ENCODE results near the gene PTBP2. TPM values are rescaled to one million over a fixed set of nuclear protein-coding genes. Genes with fewer than 3 reads are reported as not detected.

PTBP2 gene
- total RNA-seq (2013; cell fraction: nucleolus; rRNA removed) = 169 and 183 TPM in 2 replicates
- total RNA-seq (2014; rRNA removed) = 9.3 and 17.1 TPM in 2 replicates
- total RNA-seq (2014; rRNA removed; fragmentation: Illumina TruSeq; extraction: Trizol) = 14.9 and 16.0 TPM in 2 replicates
- total RNA-seq (2021) = 10.9 and 11.2 TPM in 2 replicates
- 4.8 TPM for polyA plus RNA-seq (2011; ENCODE audit: low read depth)
- 17.1 and 32.2 TPM in 2 replicates for polyA plus RNA-seq (2011; rRNA removed)
- polyA plus RNA-seq (2011; cell fraction: cytosol; rRNA removed) = 5.4 and 7.0 TPM in 2 replicates
- 31.7 and 37.6 TPM in 2 replicates for polyA plus RNA-seq (2011; cell fraction: nucleus; rRNA removed)
- 9.7 and 10.1 TPM in 2 replicates for polyA plus RNA-seq (2012)
- 17.5 and 35.8 TPM in 2 replicates for polyA plus RNA-seq (2014; fragmentation: Illumina TruSeq; extraction: Trizol)
- polyA plus RNA-seq (2014; fragmentation: Nextera tagmentation; extraction: Ambion mirVana) = 1 to 10 TPM; 5.8 to 9.7 TPM
- polyA plus RNA-seq (2014; rRNA removed) = 12.0 and 12.2 TPM in 2 replicates
- polyA plus RNA-seq (2016; fragmentation: Nextera tagmentation; extraction: Ambion mirVana) = 10 to 100 TPM; 10.9 to 11.0 TPM
- polyA minus RNA-seq (2011; rRNA and poly(A)+ RNA removed) = 18.2 and 29.6 TPM in 2 replicates
- polyA minus RNA-seq (2011; cell fraction: cytosol; rRNA and poly(A)+ RNA removed) = 4.0 TPM in 2 replicates
- 29.5 and 42.5 TPM in 2 replicates for polyA minus RNA-seq (2011; cell fraction: nucleus; rRNA and poly(A)+ RNA removed)
- percentile 94 among the genes with signal in this experiment for Bru-seq, nascent RNA
- BruChase-seq, experiment 1, labeled RNA remaining after a 6-hour chase = percentile 93 among the genes with signal in this experiment
- BruChase-seq, experiment 2, labeled RNA remaining after a 2-hour chase = percentile 95 among the genes with signal in this experiment
- long read RNA-seq, experiment 1, partial matches to known transcripts = 0 of 3 reads
- long read RNA-seq, experiment 1, other reads (novel, unspliced or antisense) = 3 of 3 reads
- long read RNA-seq, experiment 2, full-length matches to known transcripts = 3 of 23 reads
- long read RNA-seq, experiment 2, partial matches to known transcripts = 7 of 23 reads
- long read RNA-seq, experiment 2, other reads (novel, unspliced or antisense) = 13 of 23 reads

GRCh38 chr1:96721416-96722160 is at the start of gene PTBP2:
TSS of gene PTBP2 (plus strand) at chr1:96721784. CDS start at chr1:96721865, 81 bp downstream.
- Histone ChIP-seq H3K4me3 (peak within 1 kb of the TSS; percentile 90), H4K20me1 (ENCODE audit: control insufficient read depth, insufficient read depth) (no peaks in the 10 kb centered on the region), H3K9ac (ENCODE audit: control insufficient read depth, insufficient read depth, low read length) (peak within 1 kb of the TSS; percentile 78), H3K4me2 (ENCODE audit: control insufficient read depth, insufficient read depth) (peak within 1 kb of the TSS; percentile 93), H3K9me3 (replicated peaks; ENCODE audit: control insufficient read depth, insufficient read depth, low read length) (no peaks in the 10 kb centered on the region), H3K27ac (ENCODE audit: control insufficient read depth, insufficient read depth) (peak within 1 kb of the TSS; percentile 64), H3K4me1 (ENCODE audit: control insufficient read depth, insufficient read depth, low read length) (peaks cover 4% of the 10 kb centered on the region), H3K79me2 (ENCODE audit: control insufficient read depth, insufficient read depth, low read length) (peaks cover 29% of the 10 kb centered on the region), H3K36me3 (ENCODE audit: control insufficient read depth in 2 of 2, insufficient read depth in 2 of 2, low read length in 1 of 2) (peaks cover 0 to 2% of the 10 kb centered on the region in 2 experiments; a peak in 1 of 4 replicates), H2AFZ (ENCODE audit: control insufficient read depth, low read depth, low read length) (peak within 1 kb of the TSS; percentile 95), H3K27me3 (replicated peaks in 1 of 2; ENCODE audit: control insufficient read depth in 2 of 2, insufficient read depth in 2 of 2, low read length in 1 of 2) (no peaks in the 10 kb centered on the region)
- FAIRE-seq (peak; percentile 61), ATAC-seq (peak; percentile 96), DNase-seq (ENCODE audit: low read depth, low spot score) (peak; percentile 25)
- in situ Hi-C loops (cut with MboI) (no loop called here), intact Hi-C loops (cut with micrococcal nuclease; ENCODE audit: unreplicated experiment) (loop anchor here (10.0 kb wide), 2 partner anchors 233 to 1193 kb away; no protein-coding TSS in a partner anchor)
- ChIA-PET SMC1A (ENCODE audit: uncharacterized antibody, unreplicated experiment) (no interaction called here), POLR2A (no interaction called here), CTCF (interaction anchor here (1.5 kb wide), 1 partner anchor 9 kb away, joined by 3 read pairs; no protein-coding TSS in a partner anchor), RAD21 (ENCODE audit: unreplicated experiment) (no interaction called here)
- under 1% methylated on average over 54 of the region's 75 CpGs for WGBS (ENCODE audit: insufficient coverage, insufficient replicate concordance, low lambda C conversion rate, missing lambda C conversion rate)
- no TSS peak for BruUV-seq (replicated peaks)
- TF ChIP-seq POLR2AphosphoS5 (IDR thresholded peaks at IDR 0.05; ENCODE audit: low read length) (peak; percentile 72; the same call in 1 of the 2 replicates), MXI1 (IDR thresholded peaks at IDR 0.05; ENCODE audit: low read depth, low read length) (peak; percentile 45; the same call in 1 of the 2 replicates), NBN (IDR thresholded peaks at IDR 0.05) (0 out of 2 replicates have a peak, but pooled peaks have one; percentile 14), NKRF (conservative IDR thresholded peaks at IDR 0.05) (0 out of 2 replicates have a peak, but pooled peaks have one; percentile 38), RAD51 (IDR thresholded peaks at IDR 0.05) (no peak), ZBTB4 (CRISPR knock-in tag; IDR thresholded peaks at IDR 0.05) (no peak), STAT1 (conservative IDR thresholded peaks at IDR 0.05) (0 out of 2 replicates have a peak, but pooled peaks have one; percentile 68), NFIC (IDR thresholded peaks at IDR 0.05; ENCODE audit: low read depth, low read length) (no peak), SUPT20H (IDR thresholded peaks at IDR 0.05; ENCODE audit: borderline replicate concordance, control insufficient read depth, low read depth, low read length) (no peak), RELA (IDR thresholded peaks at IDR 0.05; ENCODE audit: borderline replicate concordance, partially characterized antibody) (no peak), POLR2A (IDR thresholded peaks at IDR 0.05; ENCODE audit: low read depth, low read length) (peak; percentile 85), STAT3 (IDR thresholded peaks at IDR 0.05; ENCODE audit: low read depth, low read length) (no peak), CREB1 (IDR thresholded peaks at IDR 0.05; ENCODE audit: low read depth) (0 out of 2 replicates have a peak, but pooled peaks have one; percentile 46), CEBPB (IDR thresholded peaks at IDR 0.05; ENCODE audit: borderline replicate concordance in 1 of 2, low read depth in 2 of 2, low read length in 2 of 2) (no peak)
